Cardiac muscle cell (in vitro differentiated cells and primary cell): ENCODE data around the gene GTF2A2. TPM values are rescaled to one million over a fixed set of nuclear protein-coding genes. Genes with fewer than 3 reads are reported as not detected.

Source experiments
- DNase-seq, 2 donors: peaks; one replicate each; pipeline versions ENCODE4 v3.0.0 to v3.0.0-alpha.2; 2010 to 2017; ENCODE audit warnings: low read depth in 1 of 2, low spot score in 1 of 2
- H3K27ac ChIP-seq: fragments of 200-600 bp; sonication (generic); 2 replicates; pipeline ENCODE4 v1.5.1; 2016
- H3K27me3 ChIP-seq: fragments of 200-600 bp; sonication (generic); 2 replicates; pipeline ENCODE4 v1.6.0; 2016; ENCODE audit warnings: control low read depth
- H3K36me3 ChIP-seq: fragments of 200-600 bp; sonication (generic); 2 replicates; pipeline ENCODE4 v1.5.1; 2016; ENCODE audit warnings: control low read depth
- H3K4me1 ChIP-seq: fragments of 200-600 bp; sonication (generic); 2 replicates; pipeline ENCODE4 v1.8.1; 2017; ENCODE audit warnings: low read depth, mild to moderate bottlenecking, mixed run types
- H3K4me3 ChIP-seq: fragments of 200-600 bp; sonication (generic); 2 replicates; pipeline ENCODE4 v1.5.1; 2016; ENCODE audit warnings: mild to moderate bottlenecking
- H3K9me3 ChIP-seq: fragments of 200-600 bp; sonication (generic); 2 replicates; pipeline ENCODE4 v1.5.1; 2017; ENCODE audit warnings: low read depth, mild to moderate bottlenecking, control low read depth
- CTCF ChIP-seq: IDR thresholded peaks from 2 replicates; pipeline ENCODE4 v1.5.1; 2012; ENCODE audit warnings: low read depth, mild to moderate bottlenecking, low read length
- polyA plus RNA-seq: library from polyadenylated mRNA; unstranded; fragments of >200 nt; fragmentation: Nextera tagmentation; extraction: Ambion mirVana; gene quantifications from 2 replicates; pipeline ENCODE4 v1.2.1, GENCODE V29; 2016
- total RNA-seq: library from RNA; depleted of rRNA; stranded (reverse); fragments of >200 nt; gene quantifications from 2 replicates; pipeline ENCODE4 v1.2.3, GENCODE V29; 2016

The GTF2A2 gene
- total and polyA plus RNA-seq, 2 experiments from 2014 or later = 22.2 to 274 TPM

GRCh38 chr15:59611276-59612260, 45.7 kb downstream of the GTF2A2 start, which contains the start of gene GCNT3:
GCNT3 (plus strand) TSS chr15:59611783; CDS start chr15:59618239, 6,456 bp downstream.
- Histone ChIP-seq H3K36me3 (no peaks in the 10 kb centered on the region), H3K27me3 (no peaks in the 10 kb centered on the region), H3K9me3 (no peaks in the 10 kb centered on the region), H3K4me3 (no peak within 1 kb of the TSS), H3K27ac (no peak within 1 kb of the TSS), H3K4me1 (no peaks in the 10 kb centered on the region)
- no peak for TF ChIP-seq CTCF
- DNase-seq = peak in 1 of 2 donors; percentile 17

- H3K4me1 ChIP-seq = no peaks in the 10 kb centered on the region
- no peaks in the 10 kb centered on the region for H3K27me3 ChIP-seq
- TF ChIP-seq CTCF = no peak
These were observed 47.3 kb downstream of the GTF2A2 start for GRCh38 chr15:59609730-59610712.

GRCh38 chr15:59605994-59606393, 51.3 kb downstream of the GTF2A2 start:
- Histone ChIP-seq H3K4me1 (no peaks in the 10 kb centered on the region), H3K4me3 (no peak overlapping the region), H3K27me3 (no peaks in the 10 kb centered on the region), H3K27ac (no peak overlapping the region), H3K36me3 (no peaks in the 10 kb centered on the region), H3K9me3 (no peaks in the 10 kb centered on the region)
- no peak for DNase-seq
- TF ChIP-seq CTCF = no peak

More at GRCh38 chr15:59609730-59610712, 47.3 kb downstream of the GTF2A2 start:
- Histone ChIP-seq H3K27ac (no peak overlapping the region), H3K4me3 (no peak overlapping the region), H3K36me3 (no peaks in the 10 kb centered on the region), H3K9me3 (no peaks in the 10 kb centered on the region)
- DNase-seq = peak in 1 of 2 donors; percentile 16

- H3K27me3 ChIP-seq = no peaks in the 10 kb centered on the region
- no peaks in the 10 kb centered on the region for H3K9me3 ChIP-seq
- DNase-seq = no peak
- no peak overlapping the region for H3K27ac ChIP-seq
- H3K4me1 ChIP-seq = no peaks in the 10 kb centered on the region
- H3K4me3 ChIP-seq = no peak overlapping the region
- H3K36me3 ChIP-seq = no peaks in the 10 kb centered on the region
- TF ChIP-seq CTCF = no peak
These were observed 58.9 kb downstream of the GTF2A2 start for GRCh38 chr15:59598461-59598860.

- H3K27me3 ChIP-seq = no peaks in the 10 kb centered on the region
- TF ChIP-seq CTCF = no peak
- DNase-seq = no peak
These were observed 60.7 kb downstream of the GTF2A2 start for GRCh38 chr15:59596640-59597039.

More at GRCh38 chr15:59596640-59597039, 60.7 kb downstream of the GTF2A2 start:
- peaks cover 4% of the 10 kb centered on the region for H3K4me1 ChIP-seq
- no peak overlapping the region for H3K27ac ChIP-seq
- H3K9me3 ChIP-seq = no peaks in the 10 kb centered on the region
- H3K36me3 ChIP-seq = no peaks in the 10 kb centered on the region
- H3K4me3 ChIP-seq = no peak overlapping the region
